ENCODE measurements around the gene TFEB.
"Not testable (repeated sequence)": the region's sequence is repeated elsewhere in the genome, so short reads cannot be mapped to it uniquely, and the experiment has no call there.

Gene TFEB

GRCh38 chr6:41775293-41775882 lies 40.0 kb upstream of the TFEB start:
- Histone ChIP-seq H3K27me3 (ENCODE audit: insufficient read depth, low read length) (no peaks in the 10 kb centered on the region), H2AFZ (ENCODE audit: low read length, unreplicated experiment) (no peak overlapping the region), H3K36me3 (ENCODE audit: insufficient read depth, low read length) (0 out of 2 replicates have a peak, but pooled peaks cover 3% of the 10 kb centered on the region), H3K79me2 (ENCODE audit: control insufficient read depth, insufficient read depth, low read length, unreplicated experiment) (peaks cover 7% of the 10 kb centered on the region), H3K4me3 (ENCODE audit: low read depth, low read length) (no peak overlapping the region), H3K4me1 (ENCODE audit: control insufficient read depth, insufficient read depth, low read length, unreplicated experiment) (peaks cover 7% of the 10 kb centered on the region), H3K27ac (ENCODE audit: low read depth, low read length) (no peak overlapping the region)

DNA sequence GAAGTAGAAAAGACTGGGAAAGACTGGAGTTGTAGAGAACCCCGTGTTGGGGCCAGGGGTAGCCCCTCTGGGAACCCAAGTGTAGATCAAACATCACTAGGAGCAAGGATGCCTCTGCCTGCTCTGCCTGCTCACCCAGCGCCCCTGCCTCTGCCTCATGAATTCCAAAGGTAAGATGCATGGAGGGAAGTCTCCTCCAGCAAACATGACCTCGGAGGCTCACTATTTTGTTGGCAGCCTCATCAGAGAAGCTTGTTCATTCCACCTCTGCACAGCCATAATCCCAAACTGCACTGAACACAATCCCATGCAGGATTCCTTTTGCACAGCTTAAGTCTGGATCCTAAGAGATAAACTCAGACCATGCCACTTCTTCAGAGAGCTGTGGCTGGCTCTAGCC lies 39.4 kb upstream of the TFEB start:
- no peaks in the 10 kb centered on the region for H3K27me3 ChIP-seq (ENCODE audit: insufficient read depth, low read length)
- H3K36me3 ChIP-seq (ENCODE audit: insufficient read depth, low read length) = 0 out of 2 replicates have a peak, but pooled peaks cover 3% of the 10 kb centered on the region
- peaks cover 7% of the 10 kb centered on the region for H3K4me1 ChIP-seq (ENCODE audit: control insufficient read depth, insufficient read depth, low read length, unreplicated experiment)
- no peak overlapping the region for H3K4me3 ChIP-seq (ENCODE audit: low read depth, low read length)
- H2AFZ ChIP-seq (ENCODE audit: low read length, unreplicated experiment) = no peak overlapping the region
- H3K27ac ChIP-seq (ENCODE audit: low read depth, low read length) = no peak overlapping the region
- peaks cover 7% of the 10 kb centered on the region for H3K79me2 ChIP-seq (ENCODE audit: control insufficient read depth, insufficient read depth, low read length, unreplicated experiment)

DNA sequence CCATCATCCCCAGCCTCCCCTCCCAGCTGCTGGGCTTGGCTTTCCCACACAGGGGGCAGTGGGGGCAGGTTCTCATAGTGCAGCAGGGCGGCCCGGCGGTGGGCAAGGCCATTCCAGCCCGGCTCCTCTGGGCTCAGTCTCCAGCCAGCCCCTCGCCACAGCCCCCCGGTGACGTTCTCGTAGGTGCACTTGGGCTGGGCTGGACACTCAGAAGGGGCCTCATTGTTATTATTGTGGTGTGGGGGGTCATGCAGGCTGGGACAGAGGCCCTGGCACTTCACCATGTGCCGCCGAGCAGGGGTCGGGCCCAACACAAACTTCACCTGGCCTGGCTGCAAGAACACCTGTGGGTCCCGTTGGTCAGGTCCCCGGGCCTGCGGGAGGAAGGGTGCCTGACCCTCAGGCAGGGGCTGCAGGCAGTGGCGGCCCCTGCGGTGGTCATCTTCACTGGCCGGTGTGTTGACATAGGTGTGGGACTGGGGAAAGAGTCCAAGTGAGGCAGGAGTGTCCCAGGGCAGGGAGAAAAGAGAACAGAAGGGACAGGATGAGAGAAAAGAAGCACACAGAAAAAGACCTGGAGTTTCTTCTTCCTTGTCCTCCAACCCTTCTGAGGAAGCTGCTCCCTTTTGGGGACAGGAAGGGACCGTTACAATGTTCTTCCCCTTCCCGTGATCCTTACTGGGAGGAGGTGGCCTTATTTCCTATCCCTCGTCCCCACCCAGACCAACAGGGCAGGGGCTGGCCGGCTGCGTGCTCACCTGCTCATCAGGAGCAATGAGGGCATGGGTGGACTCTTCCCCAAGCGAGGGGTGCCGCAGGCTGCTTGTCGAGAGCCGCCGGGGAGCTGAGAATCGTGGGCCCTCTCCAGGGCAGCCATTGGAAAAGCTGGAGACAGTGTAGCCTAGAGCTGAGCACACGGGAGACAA lies 35.9 kb upstream of the TFEB start:
- H2AFZ ChIP-seq (ENCODE audit: low read length, unreplicated experiment) = no peak overlapping the region
- no peaks in the 10 kb centered on the region for H3K36me3 ChIP-seq (ENCODE audit: insufficient read depth, low read length)
- no peaks in the 10 kb centered on the region for H3K27me3 ChIP-seq (ENCODE audit: insufficient read depth, low read length)
- no peak overlapping the region for H3K4me3 ChIP-seq (ENCODE audit: low read depth, low read length)
- H3K79me2 ChIP-seq (ENCODE audit: control insufficient read depth, insufficient read depth, low read length, unreplicated experiment) = no peaks in the 10 kb centered on the region
- H3K4me1 ChIP-seq (ENCODE audit: control insufficient read depth, insufficient read depth, low read length, unreplicated experiment) = no peaks in the 10 kb centered on the region
- no peak overlapping the region for H3K27ac ChIP-seq (ENCODE audit: low read depth, low read length)

GRCh38 chr6:41770381-41771057 lies 35.1 kb upstream of the TFEB start:
- no peaks in the 10 kb centered on the region for H3K36me3 ChIP-seq (ENCODE audit: insufficient read depth, low read length)
- H3K27ac ChIP-seq (ENCODE audit: low read depth, low read length) = no peak overlapping the region
- no peak overlapping the region for H3K4me3 ChIP-seq (ENCODE audit: low read depth, low read length)
- H3K27me3 ChIP-seq (ENCODE audit: insufficient read depth, low read length) = no peaks in the 10 kb centered on the region
- H3K4me1 ChIP-seq (ENCODE audit: control insufficient read depth, insufficient read depth, low read length, unreplicated experiment) = no peaks in the 10 kb centered on the region
- no peaks in the 10 kb centered on the region for H3K79me2 ChIP-seq (ENCODE audit: control insufficient read depth, insufficient read depth, low read length, unreplicated experiment)
- no peak overlapping the region for H2AFZ ChIP-seq (ENCODE audit: low read length, unreplicated experiment)

- H3K27me3 ChIP-seq (ENCODE audit: insufficient read depth, low read length) = no peaks in the 10 kb centered on the region
- no peak overlapping the region for H3K4me3 ChIP-seq (ENCODE audit: low read depth, low read length)
- no peaks in the 10 kb centered on the region for H3K36me3 ChIP-seq (ENCODE audit: insufficient read depth, low read length)
- no peak overlapping the region for H3K27ac ChIP-seq (ENCODE audit: low read depth, low read length)
- H2AFZ ChIP-seq (ENCODE audit: low read length, unreplicated experiment) = no peak overlapping the region
- no peaks in the 10 kb centered on the region for H3K79me2 ChIP-seq (ENCODE audit: control insufficient read depth, insufficient read depth, low read length, unreplicated experiment)
- no peaks in the 10 kb centered on the region for H3K4me1 ChIP-seq (ENCODE audit: control insufficient read depth, insufficient read depth, low read length, unreplicated experiment)
Observed at GRCh38 chr6:41769376-41769775, 34.0 kb upstream of the TFEB start.

DNA sequence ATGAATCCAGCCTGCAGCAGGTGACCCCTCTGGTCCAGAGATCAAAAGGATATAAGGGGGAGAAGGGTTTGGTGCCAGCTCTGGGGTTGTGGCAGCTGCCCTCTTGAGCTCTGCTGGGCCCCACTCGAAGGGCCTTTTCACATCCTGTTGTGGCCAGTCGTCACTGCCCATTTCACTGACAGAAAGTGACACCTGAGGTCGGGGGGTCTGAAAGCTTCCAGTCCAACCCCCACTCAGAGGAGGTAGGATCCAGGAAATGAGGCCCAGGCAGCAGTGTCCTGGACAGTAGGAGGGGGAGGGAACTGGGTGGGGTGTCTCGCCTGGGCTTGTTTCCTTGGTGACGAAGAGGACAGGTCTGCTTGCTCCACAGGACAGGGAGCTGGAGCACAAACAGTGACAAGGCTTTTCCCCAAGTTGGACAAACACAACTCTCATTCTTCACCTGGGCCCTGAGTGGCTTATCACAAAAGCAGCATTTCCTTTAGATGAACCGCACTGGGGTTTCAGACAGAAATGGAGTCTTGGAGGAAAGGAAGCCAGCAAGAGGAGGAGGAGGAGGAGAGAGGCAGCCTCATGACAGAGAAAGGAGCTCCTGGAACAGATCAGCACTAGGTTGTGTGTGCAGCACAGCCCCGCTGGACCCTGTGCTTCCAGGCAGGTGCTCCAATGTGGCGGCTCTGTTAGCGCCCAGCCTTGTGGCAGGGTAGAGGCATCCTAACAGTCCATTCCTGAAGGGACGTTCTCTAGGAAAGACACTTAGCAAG lies 33.3 kb upstream of the TFEB start:
- Histone ChIP-seq H3K27me3 (ENCODE audit: insufficient read depth, low read length) (no peaks in the 10 kb centered on the region), H3K27ac (ENCODE audit: low read depth, low read length) (no peak overlapping the region), H3K4me1 (ENCODE audit: control insufficient read depth, insufficient read depth, low read length, unreplicated experiment) (no peaks in the 10 kb centered on the region), H3K4me3 (ENCODE audit: low read depth, low read length) (no peak overlapping the region), H3K79me2 (ENCODE audit: control insufficient read depth, insufficient read depth, low read length, unreplicated experiment) (no peaks in the 10 kb centered on the region), H2AFZ (ENCODE audit: low read length, unreplicated experiment) (no peak overlapping the region), H3K36me3 (ENCODE audit: insufficient read depth, low read length) (no peaks in the 10 kb centered on the region)

DNA sequence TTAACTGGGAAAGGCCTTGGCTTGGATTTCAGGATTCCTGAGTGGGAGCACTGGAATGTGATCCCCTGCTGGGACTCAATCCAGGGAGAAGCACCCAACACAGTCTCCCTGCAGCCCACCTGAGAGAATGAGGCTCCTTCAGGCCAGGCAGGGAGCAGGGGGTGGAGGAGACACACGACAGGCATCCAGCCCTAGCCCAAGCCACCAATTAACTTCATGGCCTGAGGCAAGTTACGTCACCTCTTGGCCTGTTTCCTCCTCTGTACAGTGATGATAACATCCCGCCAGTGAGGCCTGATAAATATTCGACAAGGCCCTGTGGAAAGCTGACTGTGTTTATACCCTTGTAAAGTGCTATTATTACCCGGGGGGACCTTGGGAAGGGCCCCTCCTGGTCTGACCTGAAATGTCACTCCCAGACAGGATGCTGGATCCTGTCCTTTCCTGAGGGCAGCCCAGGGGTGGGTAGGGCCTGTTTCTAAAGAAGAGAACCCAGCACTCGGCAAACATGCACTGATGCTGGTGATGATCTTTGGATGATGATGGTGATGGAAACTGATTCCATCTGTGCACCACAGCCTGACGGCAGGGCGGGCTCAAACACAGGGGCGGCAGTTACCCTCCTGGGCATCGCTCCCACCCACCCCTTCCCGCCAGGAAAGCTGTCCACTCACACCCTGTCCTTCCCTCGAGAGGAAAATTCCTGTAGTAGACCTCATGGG lies 31.9 kb upstream of the TFEB start:
- Histone ChIP-seq H3K79me2 (ENCODE audit: control insufficient read depth, insufficient read depth, low read length, unreplicated experiment) (no peaks in the 10 kb centered on the region), H3K4me3 (ENCODE audit: low read depth, low read length) (no peak overlapping the region), H2AFZ (ENCODE audit: low read length, unreplicated experiment) (no peak overlapping the region), H3K36me3 (ENCODE audit: insufficient read depth, low read length) (no peaks in the 10 kb centered on the region), H3K27ac (ENCODE audit: low read depth, low read length) (no peak overlapping the region), H3K27me3 (ENCODE audit: insufficient read depth, low read length) (no peaks in the 10 kb centered on the region), H3K4me1 (ENCODE audit: control insufficient read depth, insufficient read depth, low read length, unreplicated experiment) (no peaks in the 10 kb centered on the region)

DNA sequence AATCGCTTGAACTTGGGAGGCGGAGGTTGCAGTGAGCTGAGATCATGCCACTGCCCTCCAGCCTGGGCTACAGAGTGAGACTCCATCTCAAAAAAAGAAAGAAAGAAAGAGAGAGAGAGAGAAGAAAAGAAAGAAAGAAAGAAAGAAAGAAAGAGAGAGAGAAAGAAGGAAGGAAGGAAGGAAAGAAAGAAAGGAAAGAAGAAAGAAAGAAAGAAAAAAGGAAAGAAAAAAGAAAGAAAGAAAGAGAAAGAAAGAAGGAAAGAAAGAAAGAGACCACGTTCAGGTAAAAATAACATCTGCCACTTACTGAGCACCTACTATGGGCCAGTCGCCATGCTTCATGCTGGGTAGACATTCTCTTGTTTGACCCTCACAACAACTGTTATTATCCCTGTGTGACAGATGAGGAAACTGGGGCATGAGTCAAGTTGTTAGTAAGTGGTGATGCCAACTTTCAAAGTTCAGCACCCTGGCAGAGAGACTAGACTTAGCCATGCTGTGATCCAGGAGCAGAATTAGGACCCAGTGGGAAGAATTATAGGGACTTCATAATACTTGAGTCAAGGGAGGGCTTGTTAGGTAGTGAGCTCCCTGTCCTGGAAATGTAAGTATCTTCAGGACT lies 30.7 kb upstream of the TFEB start:
- not testable (repeated sequence) for H3K4me3 ChIP-seq (ENCODE audit: low read depth, low read length); H3K4me1 ChIP-seq (ENCODE audit: control insufficient read depth, insufficient read depth, low read length, unreplicated experiment); H3K27me3 ChIP-seq (ENCODE audit: insufficient read depth, low read length); H3K36me3 ChIP-seq (ENCODE audit: insufficient read depth, low read length); H3K79me2 ChIP-seq (ENCODE audit: control insufficient read depth, insufficient read depth, low read length, unreplicated experiment); H3K27ac ChIP-seq (ENCODE audit: low read depth, low read length); H2AFZ ChIP-seq (ENCODE audit: low read length, unreplicated experiment)

- H3K79me2 ChIP-seq (ENCODE audit: control insufficient read depth, insufficient read depth, low read length, unreplicated experiment) = no peaks in the 10 kb centered on the region
- H3K4me1 ChIP-seq (ENCODE audit: control insufficient read depth, insufficient read depth, low read length, unreplicated experiment) = no peaks in the 10 kb centered on the region
- no peak overlapping the region for H3K4me3 ChIP-seq (ENCODE audit: low read depth, low read length)
- H2AFZ ChIP-seq (ENCODE audit: low read length, unreplicated experiment) = no peak overlapping the region
- H3K27ac ChIP-seq (ENCODE audit: low read depth, low read length) = no peak overlapping the region
- no peaks in the 10 kb centered on the region for H3K27me3 ChIP-seq (ENCODE audit: insufficient read depth, low read length)
- no peaks in the 10 kb centered on the region for H3K36me3 ChIP-seq (ENCODE audit: insufficient read depth, low read length)
Observed at GRCh38 chr6:41763470-41763869, 28.1 kb upstream of the TFEB start.
